HepG2 (cell line): ENCODE measurements around the gene NEDD4. TPM values are rescaled to one million over a fixed set of nuclear protein-coding genes. Genes with fewer than 3 reads are reported as not detected.
A peak's percentile ranks its signal among the peaks of the same experiment; 100 is the strongest.

ENCODE experiments used
- ATAC-seq: fragments of 200-7000 bp; cut with Tn5 transposase; 3 replicates; pipeline ENCODE4 v1.9.1; 2020; ENCODE audit warnings: mild to moderate bottlenecking, moderate library complexity
- BruUV-seq: library from RNA; stranded (reverse); fragments of 400-500 nt; replicated peaks from 2 replicates; lab custom pipeline; 2021; lab: Mats Ljungman, UMichigan
- CTCF ChIA-PET: fragments of 300-600 bp; formaldehyde crosslinking; extraction: SDS; loops from one replicate; lab custom pipeline; 2021; ENCODE audit warnings: low total read pairs, inconsistent platforms, low intra/inter-chr PET ratio; lab: Yijun Ruan, JAX
- POLR2A ChIA-PET: fragments of 350-600 bp; sonication (Branson Sonifier 250); formaldehyde crosslinking; loops from one replicate; lab custom pipeline; 2020; ENCODE audit warnings: antibody characterized with exemption, inconsistent platforms; lab: Yijun Ruan, JAX
- DNase-seq: peaks from one replicate; pipeline ENCODE4 v3.0.0-alpha.2; 2015; ENCODE audit warnings: low spot score
- FAIRE-seq: peaks from 3 replicates; lab custom pipeline; 2011; peaks lifted over from hg19 to GRCh38; lab: Jason Lieb, UNC
- H2AFZ ChIP-seq: one replicate; pipeline ENCODE4 v1.6.1; 2011; ENCODE audit warnings: low read length, inconsistent platforms
- H3K27ac ChIP-seq: fragments of 300-600 bp; 3 replicates; pipeline ENCODE4 v1.8.0; 2011; ENCODE audit warnings: mixed run types, mild to moderate bottlenecking, mixed read lengths, low read length, inconsistent platforms; ENCODE audit not compliant: insufficient read depth; ENCODE audit errors: extremely low read length
- H3K27me3 ChIP-seq, 2 experiments: fragments of 200-600 bp in 1 of 2; 2 replicates in 1 of 2; 3 replicates in 1 of 2; pipeline versions ENCODE4 v1.6.0 to v1.8.0; 2011; ENCODE audit warnings: low read length in 2 of 2, mild to moderate bottlenecking in 2 of 2, moderate library complexity in 2 of 2, inconsistent platforms in 1 of 2; ENCODE audit not compliant: insufficient read depth in 2 of 2, control insufficient read depth in 1 of 2
- H3K36me3 ChIP-seq, 2 experiments: fragments of 200-600 bp in 1 of 2; replicated peaks in 1 of 2; 2 replicates in 1 of 2; 3 replicates in 1 of 2; pipeline versions ENCODE4 v1.5.1 to v1.8.0; 2011; ENCODE audit warnings: low read length in 2 of 2, inconsistent platforms in 1 of 2; ENCODE audit not compliant: insufficient read depth in 2 of 2, control insufficient read depth in 1 of 2
- H3K4me1 ChIP-seq: 2 replicates; pipeline ENCODE4 v1.5.1; 2012; ENCODE audit warnings: low read length, inconsistent platforms; ENCODE audit not compliant: insufficient read depth
- H3K4me2 ChIP-seq: 2 replicates; pipeline ENCODE4 v1.6.0; 2011; ENCODE audit warnings: low read depth, low read length, inconsistent platforms
- H3K4me3 ChIP-seq, 3 experiments: fragments of 200-600 bp in 1 of 3; sonication (generic), shearing (Covaris generic) in 1 of 3; replicated peaks in 1 of 3; 2 replicates each; pipeline ENCODE4 v1.5.1; 2011 to 2016; ENCODE audit warnings: low read length in 3 of 3, inconsistent platforms in 2 of 3, low read depth in 2 of 3, mild to moderate bottlenecking in 2 of 3, control low read depth in 1 of 3, mixed read lengths in 1 of 3; ENCODE audit not compliant: insufficient read depth in 1 of 3
- H3K79me2 ChIP-seq: one replicate; pipeline ENCODE4 v1.6.1; 2011; ENCODE audit warnings: low read length, inconsistent platforms; ENCODE audit not compliant: insufficient read depth
- H3K9ac ChIP-seq: 2 replicates; pipeline ENCODE4 v1.6.0; 2011; ENCODE audit warnings: mild to moderate bottlenecking, low read depth, low read length, inconsistent platforms; ENCODE audit not compliant: insufficient read depth
- H3K9me3 ChIP-seq: 2 replicates; pipeline ENCODE4 v1.5.1; 2012; ENCODE audit warnings: mild to moderate bottlenecking, low read length
- H4K20me1 ChIP-seq: 2 replicates; pipeline ENCODE4 v1.6.0; 2011; ENCODE audit warnings: inconsistent platforms, mild to moderate bottlenecking, low read length, moderate library complexity; ENCODE audit not compliant: insufficient read depth
- AGO2 ChIP-seq: fragments of 200-400 bp; formaldehyde crosslinking; optimal IDR thresholded peaks from 2 replicates; pipeline ENCODE3; 2017; ENCODE audit warnings: mild to moderate bottlenecking, low read depth, low read length, moderate library complexity
- CCAR2 ChIP-seq: fragments of 200-400 bp; formaldehyde crosslinking; optimal IDR thresholded peaks from 2 replicates; pipeline ENCODE3; 2018; ENCODE audit warnings: low read depth, mild to moderate bottlenecking, low read length, moderate library complexity
- MXD4 ChIP-seq: IDR thresholded peaks from 2 replicates; pipeline ENCODE4 v1.6.1; 2016; ENCODE audit warnings: mild to moderate bottlenecking, missing biosample characterization, missing genetic modification reagents
- SCMH1 ChIP-seq: sonication (generic); formaldehyde crosslinking; IDR thresholded peaks from 2 replicates; pipeline ENCODE4 v1.9.0; 2021; ENCODE audit warnings: missing genetic modification reagents, mild to moderate bottlenecking, borderline replicate concordance
- SMC3 ChIP-seq: IDR thresholded peaks from 2 replicates; pipeline ENCODE4 v1.6.1; 2011; ENCODE audit warnings: low read length, improper control_type of control experiment
- TMF1 ChIP-seq: sonication (generic); formaldehyde crosslinking; IDR thresholded peaks from 2 replicates; pipeline ENCODE4 v1.8.1; 2022; ENCODE audit warnings: low read depth, missing genetic modification reagents
- ZBTB42 ChIP-seq: sonication (generic); formaldehyde crosslinking; IDR thresholded peaks from 2 replicates; pipeline ENCODE4 v1.5.0; 2020; ENCODE audit warnings: mild to moderate bottlenecking, missing genetic modification reagents
- ZNF160 ChIP-seq: sonication (generic); formaldehyde crosslinking; IDR thresholded peaks from 2 replicates; pipeline ENCODE4 v1.8.0; 2022; ENCODE audit warnings: mild to moderate bottlenecking, inconsistent platforms, missing genetic modification reagents
- ZNF432 ChIP-seq: sonication (generic); formaldehyde crosslinking; IDR thresholded peaks from 2 replicates; pipeline ENCODE4 v1.5.0; 2020; ENCODE audit warnings: missing genetic modification reagents, mild to moderate bottlenecking, borderline replicate concordance
- ZNF451 ChIP-seq: sonication (generic); formaldehyde crosslinking; IDR thresholded peaks from 2 replicates; pipeline ENCODE4 v1.5.0; 2020; ENCODE audit warnings: mild to moderate bottlenecking, missing genetic modification reagents
- ZNF484 ChIP-seq: sonication (generic); formaldehyde crosslinking; IDR thresholded peaks from 2 replicates; pipeline ENCODE4 v1.5.1; 2020; ENCODE audit warnings: mild to moderate bottlenecking, low read depth, missing genetic modification reagents, borderline replicate concordance
- ZNF546 ChIP-seq: sonication (generic); formaldehyde crosslinking; conservative IDR thresholded peaks from 2 replicates; pipeline ENCODE4 v1.8.1; 2023; ENCODE audit warnings: mild to moderate bottlenecking, missing genetic modification reagents
- ZNF777 ChIP-seq: sonication (generic); formaldehyde crosslinking; IDR thresholded peaks from 2 replicates; pipeline ENCODE4 v1.4.0; 2020; ENCODE audit warnings: missing genetic modification reagents
- WGBS: methylation state at CpG from one replicate; pipeline ENCODE4 v1.1.6; 2017; ENCODE audit warnings: low lambda C conversion rate; 5-methylcytosine and 5-hydroxymethylcytosine counted together
- in situ Hi-C: cut with HindIII; loops from 2 replicates; pipeline ENCODE4 v1.10.0; 2017; ENCODE audit warnings: low pct_unique_long_range_greater_than_20kb; ENCODE audit not compliant: extremely low pct_ligation_motif_present
- intact Hi-C: fragments of 100-400 bp; cut with micrococcal nuclease; formaldehyde crosslinking; loops from one replicate; pipeline ENCODE4 v1.10.0; 2022; ENCODE audit not compliant: unreplicated experiment
- polyA plus RNA-seq, 8 experiments: library from polyadenylated mRNA; depleted of rRNA in 3 of 8; stranded (reverse) in 7 of 8; unstranded in 1 of 8; fragments of >200 nt; fragmentation: Illumina TruSeq in 4 of 8; extraction: Trizol in 4 of 8; gene quantifications; 2 replicates each; pipeline versions ENCODE4 v1.2.1 to v1.2.3, GENCODE V29; 2011 to 2016; ENCODE audit warnings: low read depth in 4 of 8, missing spikeins in 1 of 8, mixed read lengths in 1 of 8; ENCODE audit not compliant: insufficient read depth in 1 of 8
- total RNA-seq, 5 experiments: library from RNA; depleted of rRNA; stranded (reverse); fragments of >200 nt; fragmentation: Illumina TruSeq; extraction: Trizol; gene quantifications; 2 replicates each; pipeline ENCODE4 v1.2.3, GENCODE V29; 2016; ENCODE audit warnings: low read depth in 1 of 5
- TF ChIP-seq, protein P1 (sequence below): sonication (generic); formaldehyde crosslinking; IDR thresholded peaks from 2 replicates; pipeline ENCODE4 v1.5.0; 2020; ENCODE audit warnings: mild to moderate bottlenecking, missing genetic modification reagents, moderate library complexity
- TF ChIP-seq, protein P2 (sequence below): sonication (generic); formaldehyde crosslinking; IDR thresholded peaks from 2 replicates; pipeline ENCODE4 v1.4.0; 2020; ENCODE audit warnings: missing genetic modification reagents, low read depth, mild to moderate bottlenecking, borderline replicate concordance
- TF ChIP-seq, protein P3 (sequence below): sonication (generic); formaldehyde crosslinking; IDR thresholded peaks from 2 replicates; pipeline ENCODE4 v1.4.0; 2020; ENCODE audit warnings: missing genetic modification reagents, borderline replicate concordance

NEDD4 gene
- total and polyA plus RNA-seq, 2 of the 13 experiments (the other 11 are each of a cell fraction or from before 2014, with no cell fraction given), result 10.4 to 13.0 TPM

DNA sequence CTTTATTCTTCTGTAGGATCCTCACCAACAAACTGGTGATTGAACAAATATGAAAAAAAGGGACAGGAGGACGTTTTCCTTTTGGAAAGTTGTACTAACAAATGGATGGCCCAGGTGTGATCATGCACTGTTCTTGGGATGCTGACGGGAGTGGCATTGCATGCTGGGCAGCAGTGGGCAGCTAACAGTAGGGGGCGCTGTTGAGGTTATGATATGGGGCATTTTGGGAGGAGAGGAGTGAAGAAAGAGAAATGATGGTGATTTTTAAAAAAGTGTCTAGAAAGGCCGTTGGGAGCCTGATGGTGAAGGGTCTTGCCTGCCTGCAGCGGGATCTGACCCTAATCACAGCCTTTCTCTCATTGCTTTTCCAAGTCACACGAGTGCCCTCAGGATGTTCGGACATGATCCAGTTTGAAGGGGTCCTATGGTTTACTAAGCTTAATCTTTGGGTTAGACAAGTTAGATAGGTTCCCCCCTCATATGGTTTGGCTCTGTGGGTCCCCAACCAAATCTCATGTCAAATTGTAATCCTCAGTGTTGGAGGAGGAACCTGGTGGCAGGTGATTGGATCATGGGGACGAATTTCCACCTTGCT is 204.2 kb downstream of the NEDD4 start:
- no peak overlapping the region for H3K4me2 ChIP-seq
- no peaks in the 10 kb centered on the region for H4K20me1 ChIP-seq
- H3K4me1 ChIP-seq, result peaks cover 25% of the 10 kb centered on the region
- H2AFZ ChIP-seq, result no peak overlapping the region
- H3K4me3 ChIP-seq, result no peak overlapping the region
- CTCF ChIA-PET, result no interaction called here
- no peak for DNase-seq
- H3K27me3 ChIP-seq, result no peaks in the 10 kb centered on the region
- FAIRE-seq, result no peak
- in situ Hi-C loops, result no loop called here
- no peak for TF ChIP-seq ZBTB42 (CRISPR knock-in tag)
- TF ChIP-seq SMC3, result peak; percentile 20; the same call in 1 of the 2 replicates
- TF ChIP-seq, protein P1, sequence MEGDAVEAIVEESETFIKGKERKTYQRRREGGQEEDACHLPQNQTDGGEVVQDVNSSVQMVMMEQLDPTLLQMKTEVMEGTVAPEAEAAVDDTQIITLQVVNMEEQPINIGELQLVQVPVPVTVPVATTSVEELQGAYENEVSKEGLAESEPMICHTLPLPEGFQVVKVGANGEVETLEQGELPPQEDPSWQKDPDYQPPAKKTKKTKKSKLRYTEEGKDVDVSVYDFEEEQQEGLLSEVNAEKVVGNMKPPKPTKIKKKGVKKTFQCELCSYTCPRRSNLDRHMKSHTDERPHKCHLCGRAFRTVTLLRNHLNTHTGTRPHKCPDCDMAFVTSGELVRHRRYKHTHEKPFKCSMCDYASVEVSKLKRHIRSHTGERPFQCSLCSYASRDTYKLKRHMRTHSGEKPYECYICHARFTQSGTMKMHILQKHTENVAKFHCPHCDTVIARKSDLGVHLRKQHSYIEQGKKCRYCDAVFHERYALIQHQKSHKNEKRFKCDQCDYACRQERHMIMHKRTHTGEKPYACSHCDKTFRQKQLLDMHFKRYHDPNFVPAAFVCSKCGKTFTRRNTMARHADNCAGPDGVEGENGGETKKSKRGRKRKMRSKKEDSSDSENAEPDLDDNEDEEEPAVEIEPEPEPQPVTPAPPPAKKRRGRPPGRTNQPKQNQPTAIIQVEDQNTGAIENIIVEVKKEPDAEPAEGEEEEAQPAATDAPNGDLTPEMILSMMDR (CRISPR knock-in tag), result peak; percentile 63
- WGBS, result 44% methylated on average over 8 of the region's 8 CpGs
- intact Hi-C loops, result no loop called here
- POLR2A ChIA-PET, result no interaction called here
- no peaks in the 10 kb centered on the region for H3K36me3 ChIP-seq
- ATAC-seq, result peak; percentile 81
- no peaks in the 10 kb centered on the region for H3K79me2 ChIP-seq
- BruUV-seq, result no TSS peak
- no peaks in the 10 kb centered on the region for H3K9me3 ChIP-seq
- H3K9ac ChIP-seq, result no peak overlapping the region
- H3K27ac ChIP-seq, result no peak overlapping the region

DNA sequence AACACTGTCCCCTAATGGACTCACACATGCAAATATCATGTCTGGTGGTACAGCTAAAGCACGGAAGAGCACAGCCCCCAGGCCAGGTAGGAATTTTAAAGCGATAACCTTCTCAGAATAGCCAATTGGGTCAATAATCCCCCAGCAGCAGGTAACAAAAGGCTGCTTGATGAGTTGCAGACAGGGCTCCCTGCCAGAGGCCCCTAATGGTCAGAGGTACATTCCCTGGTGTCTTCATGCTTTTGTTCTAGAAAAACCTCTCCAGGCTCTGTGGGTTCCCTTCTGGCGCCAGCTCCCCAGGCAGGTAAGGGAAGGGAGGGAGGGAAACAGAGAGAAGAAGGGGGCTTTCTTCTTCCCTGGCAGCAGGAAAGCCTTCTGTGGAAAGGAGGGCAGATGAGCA is 207.1 kb downstream of the NEDD4 start:
- DNase-seq (peak; percentile 18), ATAC-seq (peak; percentile 44; the same call in 2 of the 3 replicates), FAIRE-seq (no peak)
- no peaks in the 10 kb centered on the region for H3K9me3 ChIP-seq
- CTCF ChIA-PET, result no interaction called here
- H3K79me2 ChIP-seq, result no peaks in the 10 kb centered on the region
- intact Hi-C loops (no loop called here), in situ Hi-C loops (no loop called here)
- no peak overlapping the region for H3K9ac ChIP-seq
- H3K4me1 ChIP-seq, result peaks cover 10% of the 10 kb centered on the region
- H3K27me3 ChIP-seq, result no peaks in the 10 kb centered on the region; a peak in 1 of 5 replicates
- no peaks in the 10 kb centered on the region for H3K36me3 ChIP-seq
- no peak overlapping the region for H3K27ac ChIP-seq
- H3K4me3 ChIP-seq, result no peak overlapping the region
- 4% methylated on average over 2 of the region's 3 CpGs for WGBS
- H4K20me1 ChIP-seq, result no peaks in the 10 kb centered on the region
- H2AFZ ChIP-seq, result no peak overlapping the region
- H3K4me2 ChIP-seq, result no peak overlapping the region
- POLR2A ChIA-PET, result no interaction called here
- no TSS peak for BruUV-seq
- TF ChIP-seq MXD4 (CRISPR knock-in tag) (no peak), ZNF777 (CRISPR knock-in tag) (no peak), ZNF160 (CRISPR knock-in tag) (no peak), ZNF432 (CRISPR knock-in tag) (no peak), ZNF484 (CRISPR knock-in tag) (no peak), SCMH1 (CRISPR knock-in tag) (no peak), AGO2 (no peak), ZNF546 (CRISPR knock-in tag) (no peak), ZNF451 (CRISPR knock-in tag) (no peak), TMF1 (CRISPR knock-in tag) (no peak), CCAR2 (no peak)
- TF ChIP-seq, protein P2, sequence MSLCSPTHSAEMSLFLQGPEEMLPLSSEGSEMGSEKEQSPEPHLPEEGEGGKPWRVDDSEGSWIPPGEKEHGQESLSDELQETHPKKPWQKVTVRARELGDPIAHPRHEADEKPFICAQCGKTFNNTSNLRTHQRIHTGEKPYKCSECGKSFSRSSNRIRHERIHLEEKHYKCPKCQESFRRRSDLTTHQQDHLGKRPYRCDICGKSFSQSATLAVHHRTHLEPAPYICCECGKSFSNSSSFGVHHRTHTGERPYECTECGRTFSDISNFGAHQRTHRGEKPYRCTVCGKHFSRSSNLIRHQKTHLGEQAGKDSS (CRISPR knock-in tag), result no peak
- TF ChIP-seq, protein P3, sequence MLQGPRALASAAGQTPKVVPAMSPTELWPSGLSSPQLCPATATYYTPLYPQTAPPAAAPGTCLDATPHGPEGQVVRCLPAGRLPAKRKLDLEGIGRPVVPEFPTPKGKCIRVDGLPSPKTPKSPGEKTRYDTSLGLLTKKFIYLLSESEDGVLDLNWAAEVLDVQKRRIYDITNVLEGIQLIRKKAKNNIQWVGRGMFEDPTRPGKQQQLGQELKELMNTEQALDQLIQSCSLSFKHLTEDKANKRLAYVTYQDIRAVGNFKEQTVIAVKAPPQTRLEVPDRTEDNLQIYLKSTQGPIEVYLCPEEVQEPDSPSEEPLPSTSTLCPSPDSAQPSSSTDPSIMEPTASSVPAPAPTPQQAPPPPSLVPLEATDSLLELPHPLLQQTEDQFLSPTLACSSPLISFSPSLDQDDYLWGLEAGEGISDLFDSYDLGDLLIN (CRISPR knock-in tag), result no peak
